Nucleus accumbens (tissue), 56 donors: ENCODE results near the gene TPX2.

ENCODE experiments used
- DNase-seq, 56 donors: peaks; one replicate each; lab custom pipeline; 2025; lab: John Stamatoyannopoulos, UW

The TPX2 gene

DNA sequence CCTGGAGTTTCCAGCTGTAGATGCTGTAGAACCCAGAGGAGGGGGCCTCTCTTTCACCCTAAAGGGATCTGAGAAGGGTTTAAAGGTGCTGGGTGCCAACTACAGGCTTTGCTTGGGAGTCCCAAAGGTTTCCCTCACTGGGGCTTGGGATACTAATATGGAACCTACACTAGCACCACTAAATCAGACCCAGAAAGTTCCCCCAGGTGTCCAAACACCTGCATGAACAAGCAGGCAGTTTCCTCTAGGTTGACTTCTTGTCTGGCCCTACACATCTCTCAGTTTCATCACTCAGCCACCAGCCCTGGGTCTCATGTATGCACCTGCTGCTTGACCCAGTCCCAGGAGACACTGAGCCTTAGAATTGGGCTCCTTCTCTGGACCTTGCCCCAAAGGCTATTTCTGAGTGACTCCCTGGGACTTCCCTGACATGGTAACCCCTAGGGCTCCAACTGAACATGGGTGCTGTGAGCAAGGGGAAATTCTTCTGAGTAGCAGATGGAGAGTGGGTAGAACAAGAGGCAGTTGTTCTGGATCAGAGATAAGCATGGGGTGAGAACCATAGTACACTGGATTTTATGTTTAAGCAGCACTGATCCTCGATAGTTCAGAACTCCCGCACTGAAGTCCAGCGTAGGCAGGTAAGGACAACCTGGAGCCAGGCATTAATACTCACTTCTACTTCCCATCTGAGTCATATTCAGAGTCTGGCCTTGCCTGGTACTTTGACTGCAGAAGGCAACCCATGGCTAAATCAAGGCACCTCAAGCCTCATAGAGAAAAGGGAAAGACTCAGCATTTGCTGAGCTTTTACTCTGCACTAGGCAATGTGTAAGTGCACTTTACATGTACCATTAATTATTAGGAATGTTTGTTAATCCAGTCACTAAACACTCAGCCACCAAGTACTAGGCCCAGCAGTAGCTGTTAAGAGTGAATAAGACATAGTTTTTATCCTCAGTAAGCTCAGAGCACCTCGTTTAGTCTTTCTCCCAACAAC lies 33.2 kb upstream of the TPX2 start:
- no peak for DNase-seq

DNA sequence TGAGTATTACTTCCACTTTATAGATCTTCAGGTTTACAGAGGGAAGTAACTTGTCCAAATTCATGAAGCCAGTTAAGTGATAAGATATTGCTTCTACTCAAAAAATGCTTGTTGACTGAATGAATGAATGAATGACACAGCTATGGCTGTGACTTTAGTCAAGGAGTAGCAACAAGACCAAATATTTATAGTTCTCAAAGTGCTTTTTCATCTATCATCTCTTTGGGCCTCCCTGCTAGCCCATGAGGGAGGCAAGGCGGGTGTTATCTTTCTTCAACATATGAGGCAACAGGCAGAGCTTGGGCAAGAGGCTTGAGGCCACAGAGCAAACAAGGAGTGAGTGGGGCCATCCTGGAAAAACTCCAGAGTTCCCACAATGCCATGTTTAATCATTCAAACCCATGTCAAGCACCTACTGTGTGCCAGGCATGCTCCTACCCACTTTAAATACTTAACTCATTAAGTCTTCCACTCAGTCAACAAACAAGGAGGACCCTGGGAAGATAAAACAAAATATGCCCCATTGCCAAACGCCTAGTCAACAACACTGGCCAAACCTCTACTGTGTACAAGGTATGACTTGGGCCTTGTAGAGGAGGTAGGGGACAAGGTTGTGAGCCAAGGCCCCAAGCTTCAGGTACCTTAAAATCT lies 32.4 kb upstream of the TPX2 start:
- DNase-seq = no peak

DNA sequence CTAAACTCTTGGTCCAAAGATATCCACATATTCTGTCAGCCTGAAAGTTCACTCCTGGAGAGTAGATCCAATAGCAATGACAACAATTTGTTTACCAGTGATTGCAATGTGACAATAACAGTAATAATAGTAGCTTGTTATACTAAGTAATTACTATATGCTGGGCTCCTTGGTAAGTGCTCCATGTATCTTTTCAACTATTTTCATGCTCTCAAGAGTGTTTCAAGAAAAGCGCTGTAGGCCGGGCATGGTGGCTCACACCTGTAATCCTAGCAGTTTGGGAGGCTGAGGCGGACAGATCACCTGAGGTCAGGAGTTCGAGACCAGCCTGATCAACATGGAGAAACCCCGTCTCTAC lies 31.9 kb upstream of the TPX2 start:
- no peak for DNase-seq

DNA sequence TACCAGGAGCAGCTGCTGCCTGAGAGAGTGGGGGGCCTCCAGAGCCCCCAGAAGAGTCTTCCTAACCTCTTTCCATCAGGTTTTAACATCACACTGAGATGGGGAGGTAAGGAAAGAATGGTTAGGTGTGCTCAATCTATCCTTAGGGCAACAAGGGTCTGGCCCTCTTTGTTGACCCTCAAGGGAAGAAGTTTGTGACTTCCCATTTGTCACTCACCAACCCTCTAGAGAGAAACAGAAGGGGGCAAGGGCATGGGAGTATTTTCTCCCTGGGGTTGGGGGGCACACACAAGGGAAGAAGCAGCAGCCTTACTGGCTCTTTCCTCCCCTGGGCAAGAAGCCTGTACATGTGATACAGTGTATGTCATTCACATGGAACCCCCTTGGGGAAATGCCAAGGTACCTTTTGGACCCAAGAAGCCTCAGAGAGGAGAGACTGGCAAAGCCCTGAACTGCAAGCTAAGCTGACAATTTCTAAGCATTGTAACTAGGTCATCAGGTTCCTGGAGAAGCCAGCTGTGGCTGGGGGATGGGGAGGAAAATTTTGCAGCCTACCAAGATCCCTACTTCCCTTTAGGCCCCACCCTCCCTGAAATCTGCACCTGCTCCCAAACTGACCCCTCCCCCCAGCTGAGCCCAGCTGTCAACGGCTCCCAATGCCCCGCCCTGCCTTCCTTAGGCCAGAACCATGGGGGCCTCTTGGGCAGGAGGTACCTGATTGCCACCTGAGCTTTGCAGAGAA lies 30.9 kb upstream of the TPX2 start:
- DNase-seq = peak in 12 of 56 donors; percentile 12 to 51 (median 26)

DNA sequence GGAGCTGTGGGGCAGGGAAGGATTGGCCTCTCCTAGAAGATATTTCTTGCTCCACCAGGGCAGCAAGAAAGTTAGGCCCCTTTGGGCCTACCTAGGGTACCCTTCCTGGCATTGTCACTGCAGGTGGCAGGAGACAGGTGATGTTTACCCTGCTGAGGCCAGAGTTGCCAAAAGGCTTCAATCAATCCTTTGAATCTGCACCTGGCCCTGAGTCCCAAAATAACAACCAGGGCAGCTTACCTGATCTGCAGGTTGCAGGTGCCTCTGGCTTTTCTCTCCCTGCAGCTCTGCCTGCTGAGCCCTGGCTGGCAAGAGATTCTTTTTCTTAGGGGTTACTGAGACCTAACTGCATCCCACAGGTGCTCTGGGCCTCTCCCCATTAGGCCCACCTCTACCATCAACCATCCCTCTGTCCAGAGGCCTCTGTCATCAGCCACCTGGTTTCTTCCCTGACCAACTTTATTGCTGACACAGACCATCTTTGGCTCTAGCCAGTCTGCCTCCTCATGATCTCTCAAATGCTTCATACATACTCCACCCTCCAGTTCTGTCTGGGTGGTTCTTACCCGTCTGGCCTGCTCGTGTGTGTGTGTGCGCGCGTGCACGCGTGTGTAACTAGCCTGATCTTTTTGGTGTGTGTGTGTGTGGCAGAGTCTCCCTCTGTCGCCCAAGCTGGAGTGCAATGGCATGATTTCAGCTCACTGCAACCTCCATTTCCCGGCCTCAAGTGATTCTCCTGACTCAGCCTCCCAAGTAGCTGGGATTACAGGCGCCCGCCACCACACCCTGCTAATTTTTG lies 30.2 kb upstream of the TPX2 start:
- DNase-seq = no peak

DNA sequence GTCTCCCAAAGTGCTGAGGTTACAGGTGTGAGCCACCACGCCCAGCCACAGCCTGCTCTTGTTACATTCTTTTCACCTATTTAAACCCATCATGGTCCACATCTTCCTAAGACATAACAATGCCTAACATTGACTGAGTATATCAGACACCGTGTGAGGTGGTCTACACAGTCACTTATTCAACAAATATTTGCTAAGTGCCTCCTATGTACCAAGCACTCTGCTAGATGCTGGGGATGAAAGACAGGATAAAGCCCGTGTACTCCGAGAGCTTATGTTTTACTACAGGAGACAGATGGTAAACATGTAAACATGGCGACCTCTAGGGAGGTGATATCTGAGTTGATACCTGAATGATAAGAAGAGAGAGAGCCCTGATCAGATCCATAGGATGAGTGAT lies 29.2 kb upstream of the TPX2 start:
- no peak for DNase-seq

DNA sequence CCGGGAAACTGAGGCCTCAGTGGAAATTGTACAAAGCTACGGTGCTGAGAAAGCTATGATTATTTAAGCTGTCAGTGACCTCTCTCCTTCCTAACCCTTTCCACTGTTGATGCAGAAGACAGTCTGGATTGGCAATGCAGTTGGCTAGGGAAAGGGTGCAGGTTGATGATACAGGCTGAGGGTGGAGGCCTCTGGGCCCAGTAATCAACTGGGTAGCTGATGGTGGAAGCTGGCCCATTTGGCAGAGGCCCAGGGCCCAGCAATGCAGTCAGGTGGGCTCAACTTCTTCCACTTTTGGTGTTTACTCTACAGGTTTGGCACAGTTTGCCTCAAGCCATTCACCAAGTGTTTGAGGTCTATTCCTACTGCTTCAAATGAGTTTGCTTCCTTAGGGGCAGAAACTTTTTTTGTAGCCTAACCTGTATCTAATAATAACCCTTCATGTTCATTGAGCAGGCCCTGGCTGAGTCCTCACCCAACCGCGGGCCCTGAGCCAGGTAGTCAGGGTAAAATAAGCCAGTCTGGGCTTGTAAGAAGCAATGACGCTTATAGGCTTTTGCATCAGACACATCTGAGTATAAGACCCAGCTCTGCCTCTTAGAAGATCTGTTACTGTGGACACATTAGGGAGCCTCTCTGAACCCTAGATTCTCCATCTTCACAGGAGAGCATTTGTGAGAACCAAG lies 28.5 kb upstream of the TPX2 start:
- peak in 1 of 56 donors; percentile 14 for DNase-seq

DNA sequence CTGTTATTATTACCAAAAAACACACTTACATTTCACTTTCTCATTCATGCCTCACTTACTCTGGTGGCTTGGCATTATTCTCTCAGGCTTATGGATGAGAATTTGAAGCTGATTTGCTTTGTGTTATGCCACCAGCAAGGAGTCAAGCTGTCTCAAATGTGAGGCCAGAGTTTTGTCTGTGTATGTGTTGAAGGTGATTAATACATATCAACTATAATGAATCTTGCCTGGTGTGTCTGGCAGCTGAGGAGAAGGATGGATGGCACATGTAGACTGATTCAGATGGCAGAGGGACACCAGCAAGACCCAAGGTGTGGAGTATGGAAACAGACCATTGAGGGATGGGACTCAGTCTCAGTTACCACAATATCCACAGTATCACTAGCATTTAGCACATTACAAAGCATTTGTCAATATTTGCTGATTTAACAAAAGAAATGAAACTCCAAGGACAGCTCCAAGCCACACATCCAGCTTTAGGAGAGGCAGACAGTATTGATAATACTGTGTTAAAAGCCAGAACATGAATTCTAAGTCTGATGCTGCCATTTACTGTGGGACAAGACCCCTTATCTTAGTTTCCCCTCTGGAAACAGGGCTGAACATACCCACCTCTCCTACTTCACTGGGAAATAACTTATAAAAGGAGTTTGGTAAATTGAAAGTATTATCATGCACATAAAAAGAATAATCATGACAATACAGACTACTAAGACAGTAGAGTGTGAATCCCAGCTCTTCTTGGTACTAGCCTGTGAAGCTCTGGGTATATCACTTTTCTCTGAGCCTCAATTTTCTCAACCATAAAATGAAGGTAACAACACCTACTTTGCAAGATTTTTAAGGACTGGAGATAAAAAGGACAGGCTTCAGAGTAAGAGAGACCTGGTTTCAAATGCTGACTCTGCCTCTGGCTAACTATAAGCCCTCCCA lies 27.6 kb upstream of the TPX2 start:
- no peak for DNase-seq

DNA sequence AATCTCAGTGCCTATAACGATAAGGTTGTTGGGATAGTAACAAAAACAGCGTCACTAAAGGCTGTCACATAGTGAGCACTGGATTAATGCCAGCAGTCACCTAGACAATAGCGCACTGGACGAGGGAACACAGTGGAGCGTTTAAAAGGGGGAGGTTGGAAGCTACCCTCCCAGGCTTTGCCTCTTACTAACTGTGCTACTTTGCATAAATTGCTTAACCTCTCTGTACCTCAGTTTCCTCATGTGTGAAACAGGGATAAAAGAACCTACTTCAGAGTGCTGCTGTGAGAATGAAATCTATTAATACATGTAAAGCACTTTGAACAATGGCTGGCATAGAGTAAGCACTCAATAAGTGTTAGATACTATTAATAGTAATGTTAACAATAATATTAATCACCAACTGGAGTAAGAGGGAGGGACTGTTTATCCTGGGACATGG lies 27.0 kb upstream of the TPX2 start:
- DNase-seq = peak in 12 of 56 donors; percentile 3 to 52 (median 22)

DNA sequence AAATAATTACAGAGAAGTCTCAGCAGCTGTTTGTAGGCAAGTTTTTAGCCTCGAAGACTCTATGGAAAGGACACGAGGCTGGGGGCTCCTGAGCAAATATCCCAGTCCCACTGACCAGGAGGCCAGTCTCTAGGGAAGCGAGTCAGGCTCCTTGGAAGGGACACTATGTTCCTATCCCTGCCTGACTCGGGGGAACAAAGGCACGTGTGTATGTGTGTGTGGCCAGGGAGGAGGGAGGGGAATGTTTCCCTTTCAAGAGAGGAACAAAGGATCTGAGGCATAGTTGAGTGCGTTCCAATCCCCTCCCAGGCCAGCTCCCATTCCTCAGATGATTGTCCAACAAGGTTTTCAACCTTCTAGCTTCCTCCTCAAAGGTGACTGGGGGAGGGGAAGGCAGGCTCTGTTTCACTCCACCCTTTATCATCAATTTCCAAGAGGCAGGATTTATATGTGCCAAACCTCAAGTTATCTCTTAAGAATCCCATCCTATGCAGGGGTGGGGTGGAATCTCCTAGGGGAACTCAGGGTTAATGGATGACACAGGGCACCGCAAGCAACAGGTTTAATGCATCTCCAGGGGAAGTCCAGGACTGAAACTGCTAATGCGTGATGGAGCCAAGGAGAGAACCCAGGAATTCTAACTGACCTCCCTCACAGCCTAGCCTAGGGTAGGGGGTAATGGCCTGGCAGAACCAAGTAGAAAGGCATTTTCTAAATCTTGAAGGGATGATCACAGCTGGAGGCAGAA lies 26.4 kb upstream of the TPX2 start:
- DNase-seq = peak in 55 of 56 donors; percentile 30 to 89 (median 75)

DNA sequence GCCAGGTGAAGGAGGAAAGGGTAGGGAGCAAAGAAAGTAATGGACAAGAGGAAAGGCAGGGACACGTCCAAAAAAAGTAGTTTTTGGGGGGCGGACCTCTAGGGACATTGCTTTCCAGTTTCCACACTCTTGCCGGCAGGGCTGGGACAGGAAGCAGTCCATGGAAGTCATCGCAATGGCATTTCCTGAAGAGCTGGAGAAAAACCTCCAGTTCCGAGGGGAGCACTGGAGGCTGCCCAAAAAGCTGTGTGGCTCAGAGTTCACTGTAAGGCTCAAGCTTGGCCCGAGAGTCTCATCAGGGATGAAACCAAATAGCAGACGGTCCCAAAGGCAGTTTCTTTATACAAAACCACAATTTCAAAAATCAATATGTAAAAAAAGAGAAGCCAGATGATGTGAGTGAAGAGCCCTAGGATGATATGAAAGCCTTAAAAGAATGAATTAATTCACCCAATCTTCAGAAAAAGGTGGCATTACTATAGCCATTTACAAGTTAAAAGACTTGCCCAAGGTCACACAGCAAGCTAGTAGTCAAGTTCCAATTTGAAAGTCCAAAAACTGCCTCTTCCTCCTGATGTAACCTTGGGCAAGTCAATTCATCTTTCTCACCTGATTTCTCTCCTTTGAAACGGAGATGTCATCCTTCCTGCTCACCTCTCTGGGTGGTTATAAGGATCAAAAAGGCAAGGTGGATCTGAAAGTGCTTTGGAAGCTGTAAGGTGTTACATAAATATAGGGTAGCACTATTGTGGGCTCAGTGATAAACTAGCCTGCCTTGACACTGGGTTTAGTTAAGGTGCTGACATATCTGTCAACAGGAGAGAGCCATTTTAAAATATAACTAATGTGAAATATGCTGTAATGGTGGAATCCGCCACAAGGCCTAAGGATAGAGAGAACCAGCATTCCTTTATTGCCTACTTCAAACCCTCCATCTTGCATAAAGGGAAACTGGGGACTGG lies 25.5 kb upstream of the TPX2 start:
- DNase-seq = no peak

DNA sequence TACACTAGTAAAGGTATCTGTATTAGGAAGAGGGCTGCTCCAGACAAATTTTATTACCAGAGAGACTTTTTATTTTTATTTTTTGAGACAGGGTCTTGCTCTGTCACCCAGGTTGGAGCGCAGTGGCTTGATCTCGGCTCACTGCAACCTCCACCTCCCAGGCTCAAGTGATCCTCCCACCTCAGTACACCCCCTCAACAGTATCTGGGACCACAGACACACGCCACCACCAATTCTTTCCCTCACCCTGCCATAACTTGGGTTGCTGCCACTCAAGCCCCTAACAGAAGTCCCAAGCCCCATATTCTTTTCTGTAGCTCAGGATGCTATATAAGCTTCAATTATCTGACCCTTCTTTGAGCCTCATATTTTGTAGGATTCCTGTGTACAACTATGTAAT lies 23.3 kb upstream of the TPX2 start:
- no peak for DNase-seq

DNA sequence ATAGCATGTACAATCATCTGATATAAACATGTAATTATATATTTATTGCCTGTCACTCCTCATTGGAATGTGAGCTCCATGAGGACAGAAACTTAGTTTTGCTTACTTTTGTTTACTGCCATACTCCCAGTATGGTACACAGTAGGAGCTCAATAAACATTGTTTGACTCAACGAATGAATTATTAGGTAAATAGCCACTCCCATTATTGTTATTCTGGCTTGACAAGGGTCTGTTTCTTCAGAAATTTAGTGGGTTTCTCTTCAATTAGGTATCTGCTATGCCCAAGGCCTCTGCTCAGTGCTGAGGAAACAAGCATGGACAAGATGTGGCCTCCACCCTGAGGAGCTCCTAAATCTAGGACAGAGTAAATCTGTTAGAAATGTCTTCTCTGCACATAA lies 22.7 kb upstream of the TPX2 start:
- no peak for DNase-seq

DNA sequence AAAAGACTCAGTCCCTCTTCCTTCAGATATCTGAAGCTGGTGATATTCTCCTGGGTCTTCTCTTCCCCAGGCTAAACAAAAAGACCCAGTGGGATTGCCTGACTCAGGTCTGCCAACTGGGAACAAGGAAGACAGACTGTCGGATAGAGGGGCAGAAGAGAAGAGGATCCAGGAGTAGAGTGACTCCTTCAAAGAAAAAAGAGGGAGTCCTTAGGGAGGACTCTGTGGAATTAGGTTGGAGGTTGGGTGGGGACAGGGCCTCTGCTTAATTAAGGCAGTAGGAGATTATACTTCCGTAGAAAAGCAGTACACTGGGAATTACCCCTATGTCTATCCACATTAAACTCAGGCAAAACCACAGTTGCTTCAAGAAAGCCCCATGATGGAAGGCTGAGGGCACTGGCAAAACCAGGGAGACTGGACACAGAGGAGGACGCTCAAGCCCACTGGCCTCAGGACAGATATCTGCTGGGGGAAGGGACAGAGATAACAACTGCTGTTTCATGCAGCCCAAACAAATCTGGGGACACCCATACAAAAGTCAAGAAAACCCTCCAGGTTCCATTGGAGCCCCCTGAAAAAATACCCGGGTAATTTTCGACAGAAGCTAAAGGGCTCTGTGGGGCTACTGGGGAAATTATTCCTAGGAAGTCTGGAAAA lies 22.1 kb upstream of the TPX2 start:
- no peak for DNase-seq

DNA sequence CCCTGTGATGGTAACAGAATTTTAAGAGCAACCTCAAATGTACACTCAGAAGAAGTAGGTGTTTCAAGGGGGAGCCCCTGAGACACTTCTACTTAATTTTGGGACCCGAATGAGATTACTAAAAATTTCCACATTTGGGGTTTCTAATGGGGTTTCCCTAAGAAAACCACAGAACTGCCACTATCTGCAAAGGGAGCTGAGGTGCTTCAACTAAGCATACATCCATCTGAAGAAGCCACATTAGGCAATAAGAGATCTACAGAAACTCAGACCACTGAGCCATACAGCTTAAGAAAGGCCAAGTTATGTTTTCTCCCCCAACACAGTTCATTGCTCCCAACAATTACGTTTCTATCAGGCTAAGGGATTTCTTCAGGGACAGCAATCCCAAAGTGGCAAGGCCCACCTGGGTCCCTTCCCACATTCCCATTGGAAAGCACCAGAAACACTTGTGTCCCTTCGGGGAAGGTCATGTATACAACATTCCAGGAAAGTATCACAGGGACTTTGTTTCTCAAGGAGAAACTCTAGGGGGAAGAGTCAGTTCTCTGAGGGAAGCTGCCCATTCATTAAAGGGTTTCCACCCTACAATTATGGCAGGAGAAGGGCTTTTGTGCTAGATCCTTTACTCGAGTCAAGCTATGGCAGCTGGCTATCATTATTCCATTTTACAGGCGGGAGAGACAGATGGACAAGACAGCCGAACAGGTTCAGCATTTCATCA lies 21.4 kb upstream of the TPX2 start:
- DNase-seq = no peak
